CD4-positive, alpha-beta T cell (primary cell): ENCODE data around the gene MLLT1. TPM values are rescaled to one million over a fixed set of nuclear protein-coding genes. Genes with fewer than 3 reads are reported as not detected.

Source experiments
- ATAC-seq: fragments of 200-7000 bp; cut with Tn5 transposase; one replicate; pipeline ENCODE4 v1.10.0; 2022; ENCODE audit warnings: mild to moderate bottlenecking; ENCODE audit not compliant: poor library complexity
- CTCF ChIA-PET: fragments of 350-600 bp; sonication (Branson Sonifier 250); formaldehyde crosslinking; loops from one replicate; lab custom pipeline; 2021; ENCODE audit warnings: antibody characterized with exemption, inconsistent platforms; lab: Charles Lee
- POLR2A ChIA-PET: fragments of 350-600 bp; sonication (Branson Sonifier 250); formaldehyde crosslinking; loops from one replicate; lab custom pipeline; 2021; ENCODE audit warnings: antibody characterized with exemption, inconsistent platforms; lab: Charles Lee
- DNase-seq, 14 experiments: peaks; one replicate each; pipeline ENCODE4 v3.0.0-alpha.2; 2013 to 2020; ENCODE audit warnings: mixed read lengths in 2 of 14
- H3K27ac ChIP-seq, 2 donors: one replicate each; pipeline versions ENCODE4 v1.5.1 to v1.7.0; 2013; ENCODE audit warnings: low read length in 2 of 2, low read depth in 1 of 2, mild to moderate bottlenecking in 1 of 2
- H3K27me3 ChIP-seq, 2 experiments: 1 replicate in 1 of 2; 2 replicates in 1 of 2; pipeline versions ENCODE4 v1.6.1 to v1.7.0; 2013; ENCODE audit warnings: low read length in 2 of 2, control low read depth in 1 of 2, mild to moderate bottlenecking in 1 of 2, moderate library complexity in 1 of 2; ENCODE audit not compliant: insufficient read depth in 2 of 2, control insufficient read depth in 1 of 2
- H3K36me3 ChIP-seq: one replicate; pipeline ENCODE4 v1.6.1; 2013; ENCODE audit warnings: low read length, control low read depth; ENCODE audit not compliant: insufficient read depth
- H3K4me1 ChIP-seq: one replicate; pipeline ENCODE4 v1.6.1; 2013; ENCODE audit warnings: low read length, control low read depth; ENCODE audit not compliant: insufficient read depth
- H3K4me3 ChIP-seq: one replicate; pipeline ENCODE4 v1.5.1; 2013; ENCODE audit warnings: mild to moderate bottlenecking, low read length, moderate library complexity
- H3K9me3 ChIP-seq, 2 experiments: 1 replicate in 1 of 2; 2 replicates in 1 of 2; pipeline versions ENCODE4 v1.6.1 to v1.7.0; 2013; ENCODE audit warnings: low read length in 2 of 2, mild to moderate bottlenecking in 2 of 2, control low read depth in 1 of 2, moderate library complexity in 1 of 2; ENCODE audit not compliant: control insufficient read depth in 1 of 2, insufficient read depth in 1 of 2
- H3K27ac Mint-ChIP-seq: one replicate; pipeline ENCODE4 v1.8.0; 2020; ENCODE audit warnings: mixed read lengths
- H3K27me3 Mint-ChIP-seq: one replicate; pipeline ENCODE4 v1.8.0; 2021; ENCODE audit warnings: mixed read lengths
- H3K36me3 Mint-ChIP-seq: one replicate; pipeline ENCODE4 v1.8.0; 2021; ENCODE audit warnings: low read depth, mixed read lengths
- H3K4me1 Mint-ChIP-seq: one replicate; pipeline ENCODE4 v1.8.0; 2021; ENCODE audit warnings: low read depth, mixed read lengths
- H3K4me3 Mint-ChIP-seq: one replicate; pipeline ENCODE4 v1.8.0; 2020; ENCODE audit warnings: mild to moderate bottlenecking, mixed read lengths
- H3K9me3 Mint-ChIP-seq: one replicate; pipeline ENCODE4 v1.8.0; 2020; ENCODE audit warnings: mixed read lengths
- intact Hi-C, 2 experiments: fragments of 100-400 bp; cut with DNase I in 1 of 2; cut with micrococcal nuclease in 1 of 2; formaldehyde crosslinking; loops; one replicate each; pipeline versions ENCODE4 v1.15.1 to v1.9.0; 2023 to 2025; cut with DNase I, micrococcal nuclease
- total RNA-seq, 174 experiments: library from RNA in 2 of 174; stranded (reverse) in 2 of 174; gene quantifications; one replicate each; pipeline ENCODE4 v1.2.3 and lab custom pipeline; 2021 to 2026
- TF ChIP-seq, protein P1 (sequence below): fragments of 200-600 bp; IDR thresholded peaks from one replicate; pipeline ENCODE4 v1.8.0; 2022; ENCODE audit warnings: antibody characterized with exemption, mild to moderate bottlenecking

MLLT1 gene
- total RNA-seq, 2 experiments from 2014 or later: 18.3 to 22.1 TPM

DNA sequence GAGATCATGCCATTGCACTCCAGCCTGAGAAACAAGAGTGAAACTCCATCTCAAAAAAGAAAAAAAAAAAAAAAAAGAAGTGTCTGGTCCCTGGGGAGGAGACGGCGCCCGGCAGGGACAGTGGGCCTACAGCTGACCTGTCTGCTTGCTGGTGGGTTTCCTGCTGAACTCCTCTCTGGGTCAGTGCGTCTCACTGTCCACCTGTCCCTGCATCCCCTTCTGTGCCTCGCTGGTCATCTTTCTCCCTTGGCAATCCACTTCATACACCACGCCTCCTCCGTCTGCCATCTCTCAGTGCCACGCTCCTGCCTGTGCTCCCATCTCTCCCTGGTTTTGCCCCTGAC, 80.9 kb downstream of the MLLT1 start:
- Histone ChIP-seq H3K36me3 (no peaks in the 10 kb centered on the region), H3K9me3 (no peaks in the 10 kb centered on the region), H3K4me1 (peaks cover 18% of the 10 kb centered on the region), H3K27me3 (no peaks in the 10 kb centered on the region), H3K4me3 (peak overlapping the region; percentile 86), H3K27ac (no peak overlapping the region)
- ChIA-PET POLR2A (interaction anchor here (0.7 to 1.6 kb wide), 3 partner anchors 20 to 478 kb away, joined by 3 to 4 read pairs (median 3); partner anchors contain the start of genes CATSPERD and VMAC), CTCF (no interaction called here)
- no peak for ATAC-seq
- Mint-ChIP-seq H3K4me1 (peaks cover 10% of the 10 kb centered on the region), H3K4me3 (peak overlapping the region; percentile 92), H3K9me3 (no peaks in the 10 kb centered on the region), H3K27me3 (no peaks in the 10 kb centered on the region), H3K36me3 (peaks cover 19% of the 10 kb centered on the region), H3K27ac (peak overlapping the region; percentile 79)
- TF ChIP-seq, protein P1, sequence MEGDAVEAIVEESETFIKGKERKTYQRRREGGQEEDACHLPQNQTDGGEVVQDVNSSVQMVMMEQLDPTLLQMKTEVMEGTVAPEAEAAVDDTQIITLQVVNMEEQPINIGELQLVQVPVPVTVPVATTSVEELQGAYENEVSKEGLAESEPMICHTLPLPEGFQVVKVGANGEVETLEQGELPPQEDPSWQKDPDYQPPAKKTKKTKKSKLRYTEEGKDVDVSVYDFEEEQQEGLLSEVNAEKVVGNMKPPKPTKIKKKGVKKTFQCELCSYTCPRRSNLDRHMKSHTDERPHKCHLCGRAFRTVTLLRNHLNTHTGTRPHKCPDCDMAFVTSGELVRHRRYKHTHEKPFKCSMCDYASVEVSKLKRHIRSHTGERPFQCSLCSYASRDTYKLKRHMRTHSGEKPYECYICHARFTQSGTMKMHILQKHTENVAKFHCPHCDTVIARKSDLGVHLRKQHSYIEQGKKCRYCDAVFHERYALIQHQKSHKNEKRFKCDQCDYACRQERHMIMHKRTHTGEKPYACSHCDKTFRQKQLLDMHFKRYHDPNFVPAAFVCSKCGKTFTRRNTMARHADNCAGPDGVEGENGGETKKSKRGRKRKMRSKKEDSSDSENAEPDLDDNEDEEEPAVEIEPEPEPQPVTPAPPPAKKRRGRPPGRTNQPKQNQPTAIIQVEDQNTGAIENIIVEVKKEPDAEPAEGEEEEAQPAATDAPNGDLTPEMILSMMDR: no peak
- intact Hi-C loops: loop anchor here (1.0 to 5.0 kb wide), 3 partner anchors 38 to 194 kb away; partner anchors contain the start of gene GTF2F1 (in 1 of the 2)
- DNase-seq: no peak

DNA sequence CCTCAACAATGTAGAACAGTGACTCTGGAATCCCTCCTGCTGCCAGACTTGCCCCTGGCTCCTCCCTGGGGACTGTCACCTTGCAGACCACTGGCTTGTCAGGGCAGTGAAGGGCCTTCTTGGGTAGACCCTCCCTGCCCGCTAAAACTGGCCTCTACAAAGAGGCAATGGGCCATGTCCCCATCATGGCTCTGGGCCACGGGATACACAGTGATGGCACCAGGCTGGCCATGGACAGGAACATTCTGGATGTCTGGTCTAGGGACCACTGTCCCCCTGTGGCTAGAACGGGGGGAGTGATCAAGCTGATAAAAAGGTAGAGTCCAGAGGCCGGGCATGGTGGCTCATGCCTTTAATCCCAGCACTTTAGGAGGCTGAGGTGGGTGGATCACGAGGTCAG, 83.4 kb downstream of the MLLT1 start:
- Histone ChIP-seq H3K27me3 (no peaks in the 10 kb centered on the region), H3K4me3 (no peak overlapping the region), H3K27ac (no peak overlapping the region), H3K36me3 (no peaks in the 10 kb centered on the region), H3K4me1 (peaks cover 18% of the 10 kb centered on the region), H3K9me3 (no peaks in the 10 kb centered on the region)
- Mint-ChIP-seq H3K4me3 (no peak overlapping the region), H3K36me3 (peaks cover 31% of the 10 kb centered on the region), H3K9me3 (no peaks in the 10 kb centered on the region), H3K27me3 (no peaks in the 10 kb centered on the region), H3K4me1 (peaks cover 10% of the 10 kb centered on the region), H3K27ac (no peak overlapping the region)
- intact Hi-C loops: loop anchor here in 1 of 2 experiments (5.0 kb wide), 1 partner anchor 89 kb away; no protein-coding TSS in a partner anchor
- no peak for ATAC-seq
- TF ChIP-seq, protein P1: no peak
- POLR2A ChIA-PET: no interaction called here
- CTCF ChIA-PET: interaction anchor here (1.2 kb wide), 1 partner anchor 71 kb away, joined by 5 read pairs; no protein-coding TSS in a partner anchor
- no peak for DNase-seq

DNA sequence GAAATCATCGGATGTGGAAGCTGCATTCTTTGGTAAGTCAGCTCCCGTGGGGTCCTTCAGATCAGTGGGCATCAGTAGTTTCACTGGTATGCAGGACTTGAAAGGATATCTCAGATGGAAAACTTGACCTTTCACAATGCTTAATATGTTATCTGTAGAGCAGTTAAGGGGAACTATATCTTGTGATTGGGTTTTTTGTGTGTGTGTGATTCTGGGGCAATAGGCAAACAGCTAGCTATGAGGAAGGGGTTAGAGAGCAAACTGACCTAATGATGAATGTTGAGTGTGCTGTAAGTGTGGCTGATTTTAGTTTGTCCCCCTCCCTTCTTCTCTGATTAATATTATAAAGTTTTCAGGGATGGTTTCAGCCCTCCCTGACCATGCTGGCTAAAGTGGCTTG, 91.0 kb downstream of the MLLT1 start:
- H3K27ac Mint-ChIP-seq: no peak overlapping the region
- Histone ChIP-seq H3K27me3 (no peaks in the 10 kb centered on the region), H3K9me3 (peaks cover 0 to 15% of the 10 kb centered on the region in 2 experiments), H3K36me3 (no peaks in the 10 kb centered on the region), H3K27ac (no peak overlapping the region), H3K4me3 (no peak overlapping the region), H3K4me1 (no peaks in the 10 kb centered on the region)
- H3K9me3 Mint-ChIP-seq: peaks cover 3% of the 10 kb centered on the region
- H3K4me1 Mint-ChIP-seq: no peaks in the 10 kb centered on the region
- ChIA-PET CTCF (no interaction called here), POLR2A (no interaction called here)
- intact Hi-C loops: no loop called here
- TF ChIP-seq, protein P1: no peak
- ATAC-seq (no peak), DNase-seq (no peak)
- H3K27me3 Mint-ChIP-seq: peaks cover 8% of the 10 kb centered on the region
- no peak overlapping the region for H3K4me3 Mint-ChIP-seq
- H3K36me3 Mint-ChIP-seq: peaks cover 19% of the 10 kb centered on the region
